Hippocampal formation (tissue), 2 donors: Measurements from ENCODE around the gene MPHOSPH6.
"Not testable (repeated sequence)": the region's sequence is repeated elsewhere in the genome, so short reads cannot be mapped to it uniquely, and the experiment has no call there.

ENCODE experiments used
- DNase-seq, 2 donors: peaks; one replicate each; lab custom pipeline; 2025; lab: John Stamatoyannopoulos, UW

The MPHOSPH6 gene

DNA sequence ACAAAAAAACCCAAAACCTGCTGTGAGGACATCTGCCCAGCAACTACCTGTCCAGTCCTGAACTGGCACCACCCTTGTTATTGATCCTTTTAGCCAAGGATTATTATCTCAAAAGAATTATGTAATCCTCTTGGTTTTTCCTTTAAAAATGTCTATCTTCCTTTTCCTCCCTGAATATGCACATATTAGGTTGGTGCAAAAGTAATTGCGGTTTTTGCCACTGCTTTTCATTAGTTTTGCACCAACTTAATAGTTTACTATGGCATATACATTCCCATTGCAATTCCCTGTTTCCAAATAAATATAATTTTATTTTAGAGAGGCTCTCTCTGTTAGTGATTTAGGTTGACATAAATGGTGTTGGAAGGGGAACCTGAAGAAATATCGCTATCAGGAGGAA is 51.3 kb downstream of the MPHOSPH6 start:
- DNase-seq = no peak

DNA sequence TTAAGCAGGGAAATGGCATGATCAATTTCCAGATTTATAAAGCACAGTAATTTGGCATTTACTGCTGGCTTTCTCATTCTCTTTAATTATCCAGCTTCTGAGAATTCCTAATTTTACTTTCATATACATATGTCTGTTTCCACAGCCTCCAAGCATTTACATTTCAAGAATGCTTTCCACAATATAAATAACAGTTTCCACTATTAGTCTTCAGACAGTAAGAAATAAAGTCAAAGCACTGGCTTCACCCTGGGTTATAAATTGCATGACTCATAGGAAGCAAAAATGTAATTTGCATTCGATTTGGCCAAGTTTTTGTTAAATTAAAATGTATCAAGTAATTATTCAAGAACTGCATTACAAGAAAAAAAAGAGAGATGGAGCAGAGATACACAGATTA is 53.5 kb downstream of the MPHOSPH6 start:
- no peak for DNase-seq

DNA sequence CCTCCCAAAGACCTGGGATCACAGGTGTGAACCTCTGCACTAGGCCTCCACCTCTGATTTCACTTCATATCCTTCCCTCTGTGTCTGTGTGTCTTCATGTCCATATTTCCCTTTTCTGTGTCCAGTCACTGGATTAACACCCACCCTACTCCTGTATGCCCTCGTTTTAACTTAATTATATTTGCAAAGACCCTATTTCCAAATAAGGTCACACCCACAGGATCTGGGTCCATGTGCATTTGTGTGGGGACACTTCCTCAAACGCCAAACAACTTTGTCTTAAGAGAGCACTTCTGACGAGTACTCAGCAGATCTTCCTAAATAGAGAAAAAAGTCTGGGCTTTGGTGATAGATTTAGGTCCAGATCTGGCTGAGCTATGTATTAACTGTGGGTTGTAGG is 56.3 kb downstream of the MPHOSPH6 start:
- DNase-seq = no peak

DNA sequence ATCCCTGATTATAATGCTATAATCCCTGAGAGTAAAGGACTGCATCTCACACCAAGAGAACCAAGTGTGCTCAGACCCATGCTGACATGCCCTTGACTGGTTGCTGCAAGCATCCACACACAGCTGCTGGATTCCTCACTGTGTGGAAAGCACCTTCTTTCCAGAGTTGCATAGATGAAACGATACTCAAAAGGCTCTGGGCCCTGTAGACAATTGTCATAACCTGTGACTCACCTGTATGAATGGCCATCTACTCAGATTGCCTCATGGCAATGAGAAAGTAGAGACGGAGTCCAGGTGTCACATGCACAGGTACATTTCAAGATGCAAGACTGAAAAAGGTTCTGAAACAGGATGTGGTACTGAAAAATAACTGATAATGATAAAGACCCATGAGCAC is 58.1 kb downstream of the MPHOSPH6 start:
- no peak for DNase-seq

DNA sequence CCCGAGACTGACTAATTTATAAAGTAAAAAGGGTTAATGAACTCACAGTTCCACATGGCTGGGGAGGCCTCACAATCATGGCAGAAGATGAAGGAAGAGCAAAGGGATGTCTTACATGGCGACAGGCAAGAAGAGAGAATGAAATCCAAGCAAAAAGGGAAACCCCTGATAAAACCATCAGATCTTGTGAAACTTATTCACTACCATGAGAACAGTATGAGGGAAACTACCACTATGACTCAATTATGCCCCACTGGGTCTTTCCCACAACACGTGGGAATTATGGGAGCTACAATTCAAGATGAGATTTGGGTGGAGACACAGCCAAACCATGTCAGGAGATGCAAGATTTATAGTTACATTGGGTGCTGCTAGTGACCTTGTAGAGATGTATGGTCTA is 60.8 kb downstream of the MPHOSPH6 start:
- DNase-seq = not testable (repeated sequence)

DNA sequence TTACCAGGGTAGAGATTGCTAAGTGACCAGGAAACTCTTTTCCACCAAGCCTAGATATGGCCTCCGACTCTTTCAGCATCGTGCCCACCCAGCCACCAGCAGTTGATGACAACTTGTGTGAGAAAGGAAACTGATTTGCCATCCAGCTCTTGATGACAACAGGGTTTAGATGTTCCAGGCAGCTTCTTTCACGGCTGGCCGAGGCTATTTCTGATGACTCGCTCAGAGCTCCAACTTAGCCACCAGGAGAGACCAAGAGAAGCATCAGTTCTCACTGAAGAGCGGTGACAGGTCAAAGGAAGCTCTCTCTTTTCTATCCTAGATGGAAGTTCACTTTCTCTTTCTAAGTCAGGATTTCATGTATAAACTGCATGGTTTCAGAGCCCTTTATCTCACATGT is 61.2 kb downstream of the MPHOSPH6 start:
- DNase-seq = no peak

DNA sequence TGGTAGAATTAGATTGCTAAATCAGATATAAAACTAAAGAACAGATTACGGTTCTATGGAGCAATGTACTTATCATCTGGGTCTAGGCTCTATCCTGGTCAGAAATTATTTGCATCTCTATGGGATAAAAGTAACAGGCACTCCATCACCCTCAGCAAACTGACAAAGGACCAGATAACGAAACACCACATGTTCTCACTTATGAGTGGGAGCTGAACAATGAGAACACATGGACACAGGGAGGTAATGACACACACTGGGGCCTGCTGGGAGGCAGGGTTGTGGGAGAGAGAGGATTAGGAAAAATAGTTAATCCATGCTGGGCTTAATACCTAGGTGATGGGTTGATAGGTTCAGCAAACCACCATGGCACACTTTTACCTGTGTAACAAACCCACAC is 61.9 kb downstream of the MPHOSPH6 start:
- DNase-seq = no peak

DNA sequence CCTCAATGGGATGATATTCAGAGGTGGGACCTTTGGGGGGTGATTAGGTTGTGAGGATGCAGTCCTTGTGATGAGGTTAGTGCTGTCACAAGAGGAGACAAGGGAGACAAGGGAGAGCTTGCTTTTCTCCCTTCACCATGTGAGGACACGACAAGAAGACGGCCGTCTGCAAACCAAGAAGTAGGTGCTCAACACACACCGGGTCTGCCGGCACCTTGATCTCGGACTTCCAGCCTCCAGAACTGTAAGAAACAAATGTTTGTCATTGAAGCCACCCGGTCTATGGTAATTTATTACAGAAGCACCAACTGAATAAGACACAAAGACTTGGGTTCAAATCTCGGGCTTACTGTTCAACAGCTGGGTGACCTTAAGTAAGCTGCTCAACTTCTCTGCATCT is 64.9 kb downstream of the MPHOSPH6 start:
- DNase-seq = no peak
